Measurements from ENCODE around the gene PHIP. TPM values are rescaled to one million over a fixed set of nuclear protein-coding genes. Genes with fewer than 3 reads are reported as not detected.

The PHIP gene
- total RNA-seq, 1 experiment from 2014 or later, result 53.6 TPM

GRCh38 chr6:79065232-79065631 lies 12.8 kb downstream of the PHIP start:
- no CpG with 5 or more reads among the region's 2 CpGs for WGBS (ENCODE audit: extremely low coverage, insufficient read length, low lambda C conversion rate)
- Histone ChIP-seq H3K79me1 (ENCODE audit: insufficient read depth, low read depth, low read length, poor library complexity, severe bottlenecking) (no peaks in the 10 kb centered on the region), H2AFZ (ENCODE audit: low read length) (no peak overlapping the region), H3K56ac (ENCODE audit: insufficient read length, low read depth, low read length) (no peak overlapping the region), H3K23me2 (ENCODE audit: insufficient read length, low read depth, low read length, poor library complexity, severe bottlenecking) (no peaks in the 10 kb centered on the region), H2BK12ac (ENCODE audit: insufficient read length, low read depth, low read length) (no peak overlapping the region), H3K23ac (ENCODE audit: insufficient read length, low read depth, low read length) (no peak overlapping the region), H2BK20ac (ENCODE audit: low read depth, low read length, poor library complexity, severe bottlenecking) (no peak overlapping the region), H3K18ac (ENCODE audit: insufficient read length, low read depth, low read length) (no peak overlapping the region), H3K9ac (ENCODE audit: extremely low read depth, insufficient read length, low read length) (no peak overlapping the region), H2BK15ac (ENCODE audit: low read depth, low read length) (no peak overlapping the region), H4K8ac (replicated peaks; ENCODE audit: insufficient read length, low read depth, low read length) (no peak overlapping the region), H2BK5ac (ENCODE audit: insufficient read length, low read length) (no peak overlapping the region), H3K4ac (ENCODE audit: low read depth, low read length) (no peak overlapping the region), H2BK120ac (ENCODE audit: low read depth, low read length, poor library complexity, severe bottlenecking) (no peak overlapping the region), H4K20me1 (ENCODE audit: control insufficient read depth, insufficient read depth, insufficient read length) (no peaks in the 10 kb centered on the region), H3K27ac (ENCODE audit: insufficient read length, low read depth, low read length) (no peak overlapping the region), H3K27me3 (ENCODE audit: insufficient read depth, low read length) (no peaks in the 10 kb centered on the region), H3K4me1 (ENCODE audit: insufficient read depth, low read length) (no peaks in the 10 kb centered on the region; the same call in 1 of the 2 replicates), H4K5ac (ENCODE audit: insufficient read length, low read depth, low read length) (no peak overlapping the region), H3K79me2 (ENCODE audit: insufficient read depth, low read length) (peaks cover 10% of the 10 kb centered on the region; the same call in 1 of the 2 replicates), H4K91ac (ENCODE audit: insufficient read length, low read depth, low read length) (no peak overlapping the region), H3K9me3 (ENCODE audit: control insufficient read depth, low read depth, low read length) (no peaks in the 10 kb centered on the region), H2AK5ac (ENCODE audit: insufficient read length, low read length) (no peak overlapping the region), H3K14ac (ENCODE audit: insufficient read depth, low read length) (no peak overlapping the region), H3T11ph (ENCODE audit: low read length) (no peak overlapping the region), H3K4me2 (ENCODE audit: insufficient read depth, insufficient read length, low read length) (no peak overlapping the region)
- Mint-ChIP-seq H3K27me3 (ENCODE audit: low read depth) (no peaks in the 10 kb centered on the region), H3K4me1 (peaks cover 2 to 5% of the 10 kb centered on the region in 2 experiments), H3K27ac (no peak overlapping the region), H3K9me3 (no peaks in the 10 kb centered on the region), H3K4me3 (no peak overlapping the region), H3K36me3 (ENCODE audit: insufficient read depth in 1 of 3, low read depth in 3 of 3) (peaks cover 3 to 16% (median 8%) of the 10 kb centered on the region in 3 experiments; a peak in 6 of 7 replicates)
- no peak for DNase-seq
- TF ChIP-seq CTCF (conservative IDR thresholded peaks at IDR 0.05), result no peak

Measured in H9 (cell line).